Endothelial cell of umbilical vein (primary cell): Measurements from ENCODE around the gene FGD5. TPM values are rescaled to one million over a fixed set of nuclear protein-coding genes. Genes with fewer than 3 reads are reported as not detected.
A peak's percentile ranks its signal among the peaks of the same experiment; 100 is the strongest.

Experiments used
- BruUV-seq: library from RNA; stranded (reverse); fragments of 400-500 nt; replicated peaks from 2 replicates; lab custom pipeline; 2021; lab: Mats Ljungman, UMichigan
- CTCF ChIA-PET: fragments of 300-600, 350-600 bp; sonication (Branson Sonifier 250); formaldehyde crosslinking; loops from one replicate; lab custom pipeline; 2021; ENCODE audit warnings: antibody characterized with exemption, inconsistent platforms; lab: Charles Lee
- POLR2A ChIA-PET: fragments of 300-600, 350-600 bp; sonication (Branson Sonifier 250); formaldehyde crosslinking; loops from one replicate; lab custom pipeline; 2021; ENCODE audit warnings: antibody characterized with exemption, inconsistent platforms; lab: Charles Lee
- DNase-seq: peaks from one replicate; pipeline ENCODE4 v3.0.0-alpha.2; 2011; ENCODE audit warnings: low read depth, low spot score
- FAIRE-seq: peaks from 2 replicates; lab custom pipeline; 2011; peaks lifted over from hg19 to GRCh38; lab: Jason Lieb, UNC
- H2AFZ ChIP-seq: 2 replicates; pipeline ENCODE4 v1.6.0; 2012; ENCODE audit warnings: low read depth, low read length, control low read depth, inconsistent platforms
- H3K27ac ChIP-seq: 2 replicates; pipeline ENCODE4 v1.5.1; 2011; ENCODE audit warnings: low read depth, mild to moderate bottlenecking, control low read depth, low read length, moderate library complexity; ENCODE audit not compliant: insufficient read depth
- H3K27me3 ChIP-seq, 2 experiments: 2 replicates each; pipeline versions ENCODE4 v1.6.0 to v1.6.1; 2011; ENCODE audit warnings: low read length in 2 of 2, mixed read lengths in 1 of 2; ENCODE audit not compliant: control insufficient read depth in 2 of 2, insufficient read depth in 2 of 2
- H3K36me3 ChIP-seq, 2 experiments: 2 replicates in 1 of 2; 3 replicates in 1 of 2; pipeline ENCODE4 v1.5.1; 2011; ENCODE audit warnings: low read length in 2 of 2, mild to moderate bottlenecking in 1 of 2, moderate library complexity in 1 of 2; ENCODE audit not compliant: control insufficient read depth in 2 of 2, insufficient read depth in 2 of 2; ENCODE audit errors: extremely low read depth in 1 of 2
- H3K4me1 ChIP-seq: 3 replicates; pipeline ENCODE4 v1.5.1; 2011; ENCODE audit warnings: mild to moderate bottlenecking, low read length; ENCODE audit not compliant: control insufficient read depth, insufficient read depth; ENCODE audit errors: extremely low read depth
- H3K4me2 ChIP-seq: 2 replicates; pipeline ENCODE4 v1.6.1; 2011; ENCODE audit warnings: low read length, control low read depth, mixed read lengths; ENCODE audit not compliant: insufficient read depth
- H3K4me3 ChIP-seq, 3 experiments: fragments of 200-600 bp in 1 of 3; sonication (generic), shearing (Covaris generic) in 1 of 3; replicated peaks in 1 of 3; 2 replicates each; pipeline ENCODE4 v1.5.1; 2011 to 2016; ENCODE audit warnings: control low read depth in 3 of 3, low read length in 3 of 3, mild to moderate bottlenecking in 2 of 3, inconsistent platforms in 1 of 3, low read depth in 1 of 3, moderate library complexity in 1 of 3; ENCODE audit not compliant: insufficient read depth in 1 of 3
- H3K79me2 ChIP-seq: 2 replicates; pipeline ENCODE4 v1.6.0; 2012; ENCODE audit warnings: low read length, inconsistent platforms; ENCODE audit not compliant: control insufficient read depth, insufficient read depth
- H3K9ac ChIP-seq: replicated peaks from 2 replicates; pipeline ENCODE3; 2011; ENCODE audit warnings: low read length, control low read depth; ENCODE audit not compliant: insufficient read depth; ENCODE audit errors: extremely low read depth
- H3K9me1 ChIP-seq: replicated peaks from 3 replicates; pipeline ENCODE4 v1.6.0; 2011; ENCODE audit warnings: mild to moderate bottlenecking, low read length; ENCODE audit not compliant: control insufficient read depth, insufficient read depth; ENCODE audit errors: extremely low read depth
- H3K9me3 ChIP-seq: replicated peaks from 2 replicates; pipeline ENCODE4 v1.5.1; 2012; ENCODE audit warnings: low read length, inconsistent platforms; ENCODE audit not compliant: control insufficient read depth, insufficient read depth
- H4K20me1 ChIP-seq: replicated peaks from 2 replicates; pipeline ENCODE3; 2011; ENCODE audit warnings: mild to moderate bottlenecking, low read length; ENCODE audit not compliant: control insufficient read depth, insufficient read depth; ENCODE audit errors: extremely low read depth
- EZH2 ChIP-seq: IDR thresholded peaks from 2 replicates; pipeline ENCODE4 v1.6.1; 2012; ENCODE audit warnings: borderline replicate concordance, low read depth, mild to moderate bottlenecking, moderate library complexity, low read length, inconsistent platforms; ENCODE audit not compliant: severe bottlenecking
- FOS ChIP-seq: IDR thresholded peaks from 2 replicates; pipeline ENCODE4 v1.6.1; 2011; ENCODE audit warnings: mild to moderate bottlenecking, low read length, moderate library complexity, borderline replicate concordance; ENCODE audit not compliant: insufficient read depth
- GATA2 ChIP-seq: IDR thresholded peaks from 2 replicates; pipeline ENCODE4 v1.7.0; 2011; ENCODE audit warnings: low read depth, mild to moderate bottlenecking, moderate library complexity, mixed read lengths, low read length; ENCODE audit not compliant: insufficient read length, insufficient read depth
- JUN ChIP-seq: IDR thresholded peaks from 2 replicates; pipeline ENCODE4 v1.6.1; 2011; ENCODE audit warnings: borderline replicate concordance, low read depth; ENCODE audit not compliant: insufficient read length, insufficient read depth
- MYC ChIP-seq: IDR thresholded peaks from one replicate; pipeline ENCODE4 v1.6.1; 2011; ENCODE audit warnings: mild to moderate bottlenecking, low read depth, low read length
- POLR2A ChIP-seq: IDR thresholded peaks from 2 replicates; pipeline ENCODE4 v1.6.1; 2012; ENCODE audit warnings: low read depth, mild to moderate bottlenecking, control low read depth, low read length
- POLR2AphosphoS5 ChIP-seq: IDR thresholded peaks from 2 replicates; pipeline ENCODE4 v1.6.1; 2012; ENCODE audit warnings: low read depth, mild to moderate bottlenecking, control low read depth, low read length, moderate library complexity; ENCODE audit not compliant: insufficient read depth
- dilution Hi-C: fragments of 300-500 bp; cut with MboI; formaldehyde crosslinking; loops from one replicate; pipeline ENCODE4 v1.15.0; 2019; ENCODE audit warnings: low sequenced_read_pairs; ENCODE audit not compliant: extremely low pct_ligation_motif_present
- intact Hi-C: fragments of 100-400 bp; cut with micrococcal nuclease; formaldehyde crosslinking; loops from one replicate; pipeline ENCODE4 v1.10.0; 2022
- polyA plus RNA-seq, 4 experiments: library from polyadenylated mRNA; depleted of rRNA in 3 of 4; stranded (reverse) in 3 of 4; unstranded in 1 of 4; fragments of >200 nt; gene quantifications; 2 replicates each; pipeline versions ENCODE4 v1.2.1 to v1.2.3, GENCODE V29; 2011 to 2012; ENCODE audit warnings: missing spikeins in 1 of 4
- total RNA-seq: library from RNA; stranded (reverse); gene quantifications from 2 replicates; pipeline ENCODE4 v1.2.3, GENCODE V29; 2021
- TF ChIP-seq, protein P1 (sequence below), 2 donors: IDR thresholded peaks; 1 replicate in 1 of 2; 2 replicates in 1 of 2; pipeline ENCODE4 v1.5.1; 2011; ENCODE audit warnings: low read length in 2 of 2, mild to moderate bottlenecking in 2 of 2, moderate library complexity in 2 of 2, control low read depth in 1 of 2, inconsistent platforms in 1 of 2, low read depth in 1 of 2; ENCODE audit not compliant: insufficient read depth in 1 of 2; ENCODE audit errors: extremely low read depth in 1 of 2
- TF ChIP-seq, protein P2 (sequence below): IDR thresholded peaks from 2 replicates; pipeline ENCODE4 v1.6.1; 2011; ENCODE audit not compliant: insufficient read depth, insufficient read length

Gene FGD5
- total and polyA plus RNA-seq, 2 donors (not counting 3 experiments of a cell fraction or from before 2014, with no cell fraction given) = 49.6 to 134 TPM

DNA sequence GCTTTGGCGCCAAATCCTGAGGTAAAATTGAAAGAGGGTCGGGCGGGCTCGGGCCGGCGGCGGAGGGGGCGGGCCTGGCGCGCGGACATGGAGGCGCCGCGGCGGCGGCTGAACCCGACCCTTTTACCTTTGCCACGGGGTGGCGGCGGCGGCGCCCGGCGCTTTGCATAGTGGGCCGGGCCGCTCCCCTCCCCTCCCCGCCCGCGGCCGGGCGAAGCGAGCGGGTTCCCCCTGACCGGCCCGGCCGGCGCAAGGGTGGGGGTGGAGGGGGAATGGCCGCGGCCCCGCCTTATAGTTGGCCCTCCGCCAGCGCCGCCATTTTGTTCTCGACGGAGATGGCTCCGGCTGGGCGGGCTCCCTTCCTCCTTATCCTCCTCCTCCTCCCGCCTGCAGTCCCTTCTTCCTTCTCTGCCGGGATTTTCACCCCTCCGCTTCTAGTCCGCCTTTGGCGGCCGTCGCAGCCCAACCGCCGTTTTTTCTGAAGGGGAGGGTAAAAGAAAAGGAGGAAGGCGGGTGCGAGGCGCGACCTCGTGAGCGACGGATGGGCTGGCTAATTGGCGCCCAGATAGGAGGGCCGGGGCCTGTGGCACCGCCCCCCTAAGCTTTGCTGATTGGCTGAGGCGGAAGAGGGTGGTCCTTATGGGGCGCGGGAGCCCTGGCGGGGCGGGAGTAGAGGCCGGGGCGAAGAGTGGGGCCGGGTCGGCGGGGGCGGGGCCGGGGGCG is 129.3 kb downstream of the FGD5 start:
- H3K9me1 ChIP-seq = no peaks in the 10 kb centered on the region
- no peaks in the 10 kb centered on the region for H3K27me3 ChIP-seq
- H3K79me2 ChIP-seq = peaks cover 77% of the 10 kb centered on the region
- peaks cover 38% of the 10 kb centered on the region for H3K4me1 ChIP-seq
- peak overlapping the region; percentile 82 for H2AFZ ChIP-seq
- no peak overlapping the region for H3K4me2 ChIP-seq
- FAIRE-seq (peak; percentile 85), DNase-seq (peak; percentile 96)
- ChIA-PET POLR2A (interaction anchor here (0.7 kb wide), 1 partner anchor 803 kb away, joined by 5 read pairs; no protein-coding TSS in a partner anchor), CTCF (no interaction called here)
- peak overlapping the region; percentile 99 for H3K9ac ChIP-seq
- H3K9me3 ChIP-seq = no peaks in the 10 kb centered on the region
- H3K4me3 ChIP-seq = peak overlapping the region; percentile 48 to 87 (median 75)
- H3K27ac ChIP-seq = peak overlapping the region; percentile 99
- intact Hi-C loops = loop anchor here (1.0 to 10.0 kb wide), 6 partner anchors 43 to 803 kb away; partner anchors contain the start of genes CCDC174, MRPS25 and RBSN
- H4K20me1 ChIP-seq = peaks cover 4% of the 10 kb centered on the region
- no TSS peak for BruUV-seq
- H3K36me3 ChIP-seq = peaks cover 4 to 5% of the 10 kb centered on the region in 2 experiments
- TF ChIP-seq, protein P1, sequence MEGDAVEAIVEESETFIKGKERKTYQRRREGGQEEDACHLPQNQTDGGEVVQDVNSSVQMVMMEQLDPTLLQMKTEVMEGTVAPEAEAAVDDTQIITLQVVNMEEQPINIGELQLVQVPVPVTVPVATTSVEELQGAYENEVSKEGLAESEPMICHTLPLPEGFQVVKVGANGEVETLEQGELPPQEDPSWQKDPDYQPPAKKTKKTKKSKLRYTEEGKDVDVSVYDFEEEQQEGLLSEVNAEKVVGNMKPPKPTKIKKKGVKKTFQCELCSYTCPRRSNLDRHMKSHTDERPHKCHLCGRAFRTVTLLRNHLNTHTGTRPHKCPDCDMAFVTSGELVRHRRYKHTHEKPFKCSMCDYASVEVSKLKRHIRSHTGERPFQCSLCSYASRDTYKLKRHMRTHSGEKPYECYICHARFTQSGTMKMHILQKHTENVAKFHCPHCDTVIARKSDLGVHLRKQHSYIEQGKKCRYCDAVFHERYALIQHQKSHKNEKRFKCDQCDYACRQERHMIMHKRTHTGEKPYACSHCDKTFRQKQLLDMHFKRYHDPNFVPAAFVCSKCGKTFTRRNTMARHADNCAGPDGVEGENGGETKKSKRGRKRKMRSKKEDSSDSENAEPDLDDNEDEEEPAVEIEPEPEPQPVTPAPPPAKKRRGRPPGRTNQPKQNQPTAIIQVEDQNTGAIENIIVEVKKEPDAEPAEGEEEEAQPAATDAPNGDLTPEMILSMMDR (IDR thresholded peaks at IDR 0.05; ENCODE audit: extremely low read depth in 1 of 2, insufficient read depth in 1 of 2, low read depth in 1 of 2, low read length in 2 of 2) = no peak
- TF ChIP-seq POLR2AphosphoS5 (peak; percentile 65), POLR2A (peak; percentile 53)
- dilution Hi-C loops = no loop called here

DNA sequence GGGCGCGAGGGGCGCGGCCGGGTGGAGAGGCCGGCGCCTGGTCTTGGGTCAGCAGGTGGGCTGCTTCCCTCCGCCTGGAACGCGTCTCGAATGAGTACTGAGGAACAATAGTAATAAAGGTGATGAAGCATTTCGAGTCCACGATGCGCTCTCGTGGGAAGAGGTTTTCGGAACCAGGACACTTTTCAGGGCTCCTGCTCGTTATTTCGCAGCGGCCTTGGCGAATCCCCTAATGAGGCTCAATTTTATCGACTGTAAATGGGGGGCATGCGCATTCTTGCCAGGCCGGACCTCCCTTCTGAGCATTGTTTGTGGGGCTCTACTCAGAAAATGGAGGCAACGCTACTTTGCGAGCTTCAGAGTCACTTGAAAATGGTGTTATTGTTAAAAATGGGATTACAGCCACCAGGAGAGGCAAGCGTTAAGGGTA is 129.9 kb downstream of the FGD5 start:
- intact Hi-C loops = loop anchor here (1.0 to 10.0 kb wide), 5 partner anchors 42 to 804 kb away; partner anchors contain the start of genes MRPS25 and RBSN
- POLR2A ChIA-PET = interaction anchor here (0.7 kb wide), 1 partner anchor 803 kb away, joined by 5 read pairs; no protein-coding TSS in a partner anchor
- peaks cover 4% of the 10 kb centered on the region for H4K20me1 ChIP-seq

More for the DNA sequence above, 129.9 kb downstream of the FGD5 start:
- H3K79me2 ChIP-seq = peaks cover 79% of the 10 kb centered on the region
- no peaks in the 10 kb centered on the region for H3K9me3 ChIP-seq
- peak overlapping the region; percentile 94 for H3K27ac ChIP-seq
- H3K27me3 ChIP-seq = no peaks in the 10 kb centered on the region
- no peak for TF ChIP-seq JUN
- TF ChIP-seq, protein P1 (IDR thresholded peaks at IDR 0.05; ENCODE audit: extremely low read depth in 1 of 2, insufficient read depth in 1 of 2, low read depth in 1 of 2, low read length in 2 of 2) = no peak
- no peak for TF ChIP-seq FOS
- TF ChIP-seq GATA2 = no peak
- TF ChIP-seq, protein P2, sequence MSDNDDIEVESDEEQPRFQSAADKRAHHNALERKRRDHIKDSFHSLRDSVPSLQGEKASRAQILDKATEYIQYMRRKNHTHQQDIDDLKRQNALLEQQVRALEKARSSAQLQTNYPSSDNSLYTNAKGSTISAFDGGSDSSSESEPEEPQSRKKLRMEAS = no peak
- no peak for TF ChIP-seq EZH2
- TF ChIP-seq POLR2AphosphoS5 = no peak
- TF ChIP-seq POLR2A = no peak
- TF ChIP-seq MYC = no peak
- H3K9me1 ChIP-seq = no peaks in the 10 kb centered on the region
- dilution Hi-C loops = no loop called here
- FAIRE-seq (peak; percentile 63), DNase-seq (no peak)
- H2AFZ ChIP-seq = peak overlapping the region; percentile 57
- peak overlapping the region; percentile 97 for H3K4me2 ChIP-seq
- peak overlapping the region; percentile 43 to 81 (median 46) for H3K4me3 ChIP-seq
- CTCF ChIA-PET = no interaction called here
- TSS peak; percentile 54 for BruUV-seq
- H3K36me3 ChIP-seq = peaks cover 4 to 5% of the 10 kb centered on the region in 2 experiments
- H3K9ac ChIP-seq = peak overlapping the region; percentile 91
- peaks cover 38% of the 10 kb centered on the region for H3K4me1 ChIP-seq
